AG09309 (cell line): ENCODE data around the gene C1orf105.

Source experiments
- DNase-seq: peaks from one replicate; pipeline ENCODE4 v3.0.0-alpha.2; 2010; ENCODE audit warnings: low read depth
- H3K4me3 ChIP-seq: 2 replicates; pipeline ENCODE4 v1.5.1; 2011; ENCODE audit warnings: mild to moderate bottlenecking, low read depth, low read length, moderate library complexity; ENCODE audit not compliant: control insufficient read depth
- CTCF ChIP-seq: IDR thresholded peaks from 2 replicates; pipeline ENCODE4 v1.5.1; 2011; ENCODE audit warnings: mild to moderate bottlenecking, low read depth, low read length, inconsistent platforms; ENCODE audit not compliant: insufficient read depth, control insufficient read depth; ENCODE audit errors: missing control alignments

C1orf105 gene

GRCh38 chr1:172405912-172406311 lies 14.6 kb upstream of the C1orf105 start:
- no peak for DNase-seq
- TF ChIP-seq CTCF: no peak
- H3K4me3 ChIP-seq: no peak overlapping the region

DNA sequence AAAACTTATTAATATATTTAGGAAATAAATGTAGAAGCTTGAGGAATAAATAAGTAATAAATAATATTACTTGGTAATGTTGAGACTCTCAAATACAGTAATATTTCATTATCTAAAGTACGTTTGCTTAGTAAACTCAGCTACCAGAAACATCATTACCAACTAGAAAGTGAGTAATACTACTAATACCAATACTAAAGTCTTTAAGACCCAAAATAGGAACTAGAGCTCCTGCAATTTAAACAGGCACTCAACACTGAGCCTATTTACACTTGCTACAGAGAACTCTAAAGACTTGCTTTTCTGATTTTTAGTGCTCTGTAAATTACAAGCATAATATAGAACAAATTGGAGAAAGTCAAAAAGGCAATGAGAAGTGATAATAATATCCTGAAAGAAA lies 13.5 kb upstream of the C1orf105 start:
- no peak overlapping the region for H3K4me3 ChIP-seq
- no peak for DNase-seq
- no peak for TF ChIP-seq CTCF

DNA sequence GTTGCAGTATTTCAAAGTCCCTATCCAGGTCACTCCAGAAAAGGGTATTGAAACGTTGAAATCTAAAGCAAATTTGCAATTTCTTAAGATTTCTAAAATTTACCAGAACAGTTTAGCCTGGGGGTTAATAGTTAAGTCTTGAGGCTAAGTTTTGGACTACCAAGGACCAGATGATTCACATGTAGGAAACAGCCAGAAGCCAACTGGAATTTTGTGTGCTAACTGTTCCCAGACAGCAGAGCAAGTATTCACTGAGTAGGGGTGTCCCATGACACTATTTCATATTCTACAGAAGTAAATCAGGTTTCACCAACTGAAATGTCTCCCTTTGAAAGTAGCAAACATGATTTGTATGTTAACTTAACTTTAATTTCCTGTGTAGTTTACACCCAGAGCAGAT lies 11.5 kb upstream of the C1orf105 start:
- no peak overlapping the region for H3K4me3 ChIP-seq
- TF ChIP-seq CTCF: no peak
- DNase-seq: no peak

- TF ChIP-seq CTCF: no peak
- H3K4me3 ChIP-seq: no peak overlapping the region
- no peak for DNase-seq
Observed at GRCh38 chr1:172410027-172410426, 10.5 kb upstream of the C1orf105 start.

GRCh38 chr1:172411791-172412338 lies 8.6 kb upstream of the C1orf105 start:
- TF ChIP-seq CTCF: no peak
- no peak overlapping the region for H3K4me3 ChIP-seq
- DNase-seq: no peak

DNA sequence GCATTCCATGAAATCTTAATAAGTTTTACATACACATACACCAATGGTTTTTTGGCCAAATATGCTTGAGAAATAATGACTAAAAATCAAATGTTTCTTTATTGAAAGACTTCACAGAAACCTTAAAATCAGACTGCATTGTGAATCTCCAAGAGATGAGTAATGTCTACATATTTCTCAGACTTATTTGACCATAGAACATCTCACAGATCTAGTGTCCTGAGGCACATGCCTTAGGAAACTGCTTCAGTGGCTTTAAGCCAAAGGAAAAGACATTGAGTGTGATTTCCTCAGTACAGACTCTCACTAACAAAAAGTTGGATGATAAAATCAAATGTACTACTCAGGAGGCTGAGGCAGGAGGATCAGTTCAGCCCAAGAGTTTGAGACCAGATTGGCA lies 6.2 kb upstream of the C1orf105 start:
- DNase-seq: no peak
- no peak for TF ChIP-seq CTCF
- no peak overlapping the region for H3K4me3 ChIP-seq
